ENCODE results near the gene CNPY3.

CNPY3 gene

GRCh38 chr6:42974919-42975505 lies 45.7 kb downstream of the CNPY3 start:
- in situ Hi-C loops (cut with HindIII; ENCODE audit: low sequenced_read_pairs), result no loop called here

GRCh38 chr6:42978487-42978838 lies 49.2 kb downstream of the CNPY3 start:
- in situ Hi-C loops (cut with HindIII; ENCODE audit: low sequenced_read_pairs), result no loop called here

- in situ Hi-C loops (cut with HindIII; ENCODE audit: low sequenced_read_pairs), result no loop called here
Observed at GRCh38 chr6:42978839-42979522, 49.7 kb downstream of the CNPY3 start, which contains the start of gene PEX6. Gene PEX6, minus strand, starts transcription at chr6:42979181. Its CDS starts 31 bp downstream, at chr6:42979150.

- in situ Hi-C loops (cut with HindIII; ENCODE audit: low sequenced_read_pairs), result no loop called here
Observed at GRCh38 chr6:42979523-42980177, 50.4 kb downstream of the CNPY3 start.

GRCh38 chr6:42981836-42982235 lies 52.6 kb downstream of the CNPY3 start:
- in situ Hi-C loops (cut with HindIII; ENCODE audit: low sequenced_read_pairs), result no loop called here

GRCh38 chr6:42984001-42984923 lies 55.0 kb downstream of the CNPY3 start, which contains the start of gene PPP2R5D:
Gene PPP2R5D, plus strand, starts transcription at chr6:42984570. Its CDS starts 108 bp downstream, at chr6:42984678.
- in situ Hi-C loops (cut with HindIII; ENCODE audit: low sequenced_read_pairs), result no loop called here

- in situ Hi-C loops (cut with HindIII; ENCODE audit: low sequenced_read_pairs), result no loop called here
Observed at GRCh38 chr6:42984924-42985475, 55.7 kb downstream of the CNPY3 start.

- in situ Hi-C loops (cut with HindIII; ENCODE audit: low sequenced_read_pairs), result no loop called here
Observed at GRCh38 chr6:42987533-42988451, 58.5 kb downstream of the CNPY3 start.

- in situ Hi-C loops (cut with HindIII; ENCODE audit: low sequenced_read_pairs), result no loop called here
Observed at GRCh38 chr6:42988486-42989020, 59.3 kb downstream of the CNPY3 start.
